T-helper 1 cell (primary cell): ENCODE data around the gene TLR9.

Source experiments
- DNase-seq, 5 donors: peaks; one replicate each; pipeline ENCODE4 v3.0.0-alpha.2; 2012 to 2020

The TLR9 gene

DNA sequence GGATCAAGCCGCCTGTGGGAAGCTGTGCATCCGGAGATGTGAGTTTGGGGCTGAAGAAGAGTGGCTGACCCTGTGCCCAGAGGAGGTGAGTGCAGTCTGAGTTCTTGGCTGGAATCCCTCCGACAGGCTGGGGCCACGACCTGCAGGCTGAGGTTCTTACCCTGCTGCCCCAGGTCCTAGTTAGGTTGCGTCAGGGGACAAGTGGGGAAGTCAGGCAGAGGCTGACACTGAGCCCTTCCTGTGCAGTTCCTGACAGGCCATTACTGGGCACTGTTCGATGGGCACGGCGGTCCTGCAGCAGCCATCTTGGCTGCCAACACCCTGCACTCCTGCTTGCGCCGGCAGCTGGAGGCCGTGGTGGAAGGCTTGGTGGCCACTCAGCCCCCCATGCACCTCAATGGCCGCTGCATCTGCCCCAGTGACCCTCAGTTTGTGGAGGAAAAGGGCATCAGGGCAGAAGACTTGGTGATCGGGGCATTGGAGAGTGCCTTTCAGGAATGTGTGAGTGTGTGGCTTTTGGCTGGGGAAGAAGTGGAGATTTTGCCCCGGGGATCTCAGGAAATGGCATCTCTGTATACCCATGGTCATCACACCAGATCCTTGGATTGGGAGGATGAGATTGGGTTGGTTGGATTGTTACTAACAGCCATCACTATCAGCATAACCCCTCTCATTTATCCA is 21.4 kb upstream of the TLR9 start:
- peak in 1 of 5 donors; percentile 50 for DNase-seq

DNA sequence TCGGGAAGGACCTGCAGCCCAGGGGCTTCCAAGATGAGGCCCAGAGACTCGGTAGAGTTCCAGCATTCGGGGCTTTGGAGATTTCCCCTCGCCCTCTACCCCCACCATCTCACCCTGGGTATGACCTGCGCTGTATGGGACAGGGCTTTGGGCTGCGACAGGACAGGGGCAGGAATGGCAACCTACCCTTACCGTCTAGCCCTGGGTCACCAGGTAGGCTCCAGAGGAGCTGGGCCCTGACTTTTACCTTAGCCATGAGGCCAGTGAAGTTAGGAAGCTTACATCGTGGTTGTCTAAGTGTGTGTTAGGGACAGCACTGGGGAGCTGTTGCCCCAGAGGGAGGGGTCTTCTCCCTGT is 20.8 kb upstream of the TLR9 start:
- no peak for DNase-seq

DNA sequence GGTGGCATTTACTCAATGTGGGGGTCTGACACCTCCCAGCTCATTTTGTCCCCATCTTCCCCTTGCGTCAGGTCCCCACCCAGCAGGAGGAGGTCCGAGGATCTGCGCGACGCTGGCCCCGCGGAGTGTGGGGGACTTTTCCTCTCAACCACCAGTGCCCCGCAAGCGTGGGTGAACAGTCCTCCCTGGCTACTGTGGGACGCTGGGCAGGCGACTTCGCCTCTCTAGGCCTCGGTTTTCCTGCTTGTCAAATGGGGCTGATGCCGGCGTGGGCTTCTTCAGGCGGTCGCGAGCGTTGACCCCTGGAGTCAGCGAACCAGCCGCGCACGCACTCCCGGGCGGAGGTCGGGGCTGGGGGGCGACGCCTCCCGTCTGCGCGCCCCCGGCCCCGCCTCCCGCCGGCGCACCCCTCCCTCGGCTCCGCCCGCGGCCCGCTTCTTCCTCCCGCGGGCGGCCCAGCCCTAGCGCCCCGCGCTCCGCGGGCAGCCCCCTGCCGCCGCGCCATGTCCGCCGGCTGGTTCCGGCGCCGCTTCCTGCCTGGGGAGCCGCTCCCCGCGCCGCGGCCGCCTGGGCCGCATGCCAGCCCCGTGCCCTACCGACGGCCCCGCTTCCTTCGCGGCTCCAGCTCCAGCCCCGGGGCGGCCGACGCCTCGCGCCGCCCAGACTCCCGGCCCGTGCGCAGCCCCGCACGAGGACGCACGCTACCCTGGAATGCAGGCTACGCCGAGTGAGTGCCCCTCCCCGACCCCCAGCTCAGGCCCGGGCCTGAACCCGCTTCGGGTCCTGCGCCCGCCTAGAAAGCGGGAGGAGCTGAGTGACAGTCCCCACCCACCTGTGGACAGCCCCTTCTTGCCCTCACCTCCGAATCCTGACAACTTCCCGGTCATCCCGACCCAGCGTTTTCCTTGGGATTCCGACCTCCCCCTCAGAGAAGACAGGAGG is 20.1 kb upstream of the TLR9 start, which contains the start of gene PPM1M:
PPM1M (plus strand) TSS at position 438 of the 942 bp plus-strand sequence; CDS start at position 504, 66 bp downstream.
- DNase-seq, result peak; percentile 52 to 79 (median 59)

DNA sequence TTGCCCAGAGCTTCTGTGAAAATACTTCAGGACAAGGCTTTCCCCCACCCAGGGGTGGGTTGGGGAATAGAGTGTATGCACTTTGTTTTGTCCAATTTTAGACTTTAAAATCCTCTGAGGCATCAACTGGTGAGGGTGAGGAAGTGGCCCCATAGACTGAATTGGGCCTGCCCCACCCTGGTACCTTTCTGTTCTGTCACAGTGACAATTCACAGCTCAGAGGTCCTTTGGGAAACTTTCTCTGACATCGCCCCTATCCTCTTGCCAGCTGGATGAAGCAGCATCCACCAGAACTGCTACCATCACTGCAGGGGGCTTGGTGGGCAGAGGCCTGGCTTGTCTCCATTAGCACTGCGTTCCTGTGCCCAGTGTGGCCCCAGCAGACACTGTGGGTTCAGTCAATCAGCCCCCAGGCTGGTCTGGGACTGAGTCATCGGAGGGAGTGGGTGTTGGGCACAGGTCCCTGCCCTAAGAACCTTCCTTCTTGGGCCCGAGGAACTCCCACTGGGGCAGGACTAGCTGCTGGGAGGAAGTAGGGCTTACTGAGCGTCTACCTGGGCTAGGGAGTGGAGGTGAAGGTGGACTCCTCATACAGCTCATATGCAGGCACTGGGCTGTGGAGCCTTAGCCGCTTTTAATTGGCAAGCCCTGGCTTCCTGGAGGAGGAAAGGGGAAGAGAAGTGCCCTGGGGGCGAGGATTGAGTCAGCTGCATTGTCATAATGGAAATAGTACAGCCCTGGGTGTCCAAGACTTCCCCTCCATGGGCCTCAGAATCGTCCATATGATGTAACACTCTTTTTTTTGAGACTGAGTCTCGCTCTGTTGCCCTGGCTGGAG is 18.6 kb upstream of the TLR9 start:
- peak in 1 of 5 donors; percentile 84 for DNase-seq

DNA sequence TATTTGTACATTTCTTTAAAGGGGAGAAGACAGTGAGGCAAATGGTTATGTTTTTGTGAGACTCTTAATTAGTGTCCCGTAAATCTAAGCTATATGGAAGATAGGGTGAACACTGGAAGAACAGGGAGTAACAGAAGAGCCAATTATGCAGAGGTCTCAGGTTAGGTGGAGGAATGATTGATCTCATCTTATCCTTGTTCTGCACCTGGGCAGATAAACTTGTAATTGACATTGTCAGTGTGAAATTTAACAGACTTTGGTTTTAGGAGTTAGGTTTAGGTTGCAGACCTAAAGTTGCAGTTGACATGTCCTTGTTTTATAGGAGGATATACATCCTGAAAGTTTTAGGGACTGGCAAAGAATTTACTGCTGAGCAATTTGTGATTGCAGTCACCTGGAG is 16.6 kb upstream of the TLR9 start:
- DNase-seq, result no peak

DNA sequence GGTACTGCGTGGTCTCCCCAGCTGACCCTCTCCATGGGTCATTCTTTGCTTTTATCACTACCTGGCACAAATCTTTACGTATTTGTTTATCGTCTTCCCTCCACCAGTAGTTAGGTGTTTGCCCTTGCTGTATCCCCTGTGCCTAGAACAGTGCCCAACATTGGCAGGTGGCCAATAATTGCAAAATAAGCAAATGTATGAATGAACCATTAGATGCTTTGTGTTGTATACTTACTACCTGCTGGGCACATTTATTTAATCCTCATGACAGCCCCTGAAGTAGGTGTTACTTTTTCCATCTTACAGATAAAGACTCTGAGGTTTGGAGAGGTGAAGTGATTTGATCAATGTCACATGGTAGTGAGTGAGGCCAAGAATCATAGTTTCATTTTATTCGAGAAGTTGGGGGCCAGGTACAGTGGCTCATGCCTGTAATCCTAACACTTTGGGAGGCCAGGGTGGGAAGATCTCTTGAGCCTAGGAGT is 15.5 kb upstream of the TLR9 start:
- DNase-seq, result no peak

DNA sequence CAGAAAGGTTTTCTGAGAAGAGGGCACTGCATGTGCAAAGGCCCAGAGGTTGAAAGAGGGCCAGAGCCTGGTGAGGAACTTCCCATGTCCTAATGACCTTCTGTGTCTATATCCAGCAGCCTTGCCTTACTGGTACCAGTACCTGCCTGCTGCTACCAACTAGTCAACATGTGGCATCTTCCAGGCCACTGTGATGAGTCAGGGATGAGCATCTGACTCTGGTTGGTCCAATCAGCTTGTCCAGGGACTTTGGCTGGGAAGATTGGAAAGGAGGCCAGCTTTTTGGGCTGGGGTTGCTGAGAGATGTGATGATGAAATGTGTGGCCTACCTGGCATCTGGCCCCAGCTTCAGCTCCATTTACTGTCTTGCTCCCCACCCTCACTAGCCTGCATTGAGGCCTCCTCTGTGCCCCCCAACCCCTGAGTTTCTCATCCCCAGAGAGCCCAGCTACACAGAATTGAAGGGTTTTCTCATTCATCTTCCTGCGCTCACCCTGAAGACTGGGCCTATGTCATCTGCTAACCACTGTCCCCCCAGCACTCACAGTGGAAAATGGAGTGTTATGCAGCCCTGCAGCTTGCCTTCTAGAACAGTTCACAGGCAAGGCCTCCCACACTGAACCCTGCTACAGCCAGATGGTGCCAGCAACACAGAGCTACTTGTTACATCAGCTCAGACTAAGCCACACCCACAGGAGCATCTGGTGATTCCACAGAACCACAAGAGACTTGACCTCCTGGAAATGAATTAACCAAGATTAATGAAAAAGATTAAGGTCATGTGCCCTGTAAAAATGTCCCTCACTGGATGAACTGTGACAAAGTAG is 14.8 kb upstream of the TLR9 start:
- DNase-seq, result peak in 3 of 5 donors; percentile 35 to 93 (median 39)

DNA sequence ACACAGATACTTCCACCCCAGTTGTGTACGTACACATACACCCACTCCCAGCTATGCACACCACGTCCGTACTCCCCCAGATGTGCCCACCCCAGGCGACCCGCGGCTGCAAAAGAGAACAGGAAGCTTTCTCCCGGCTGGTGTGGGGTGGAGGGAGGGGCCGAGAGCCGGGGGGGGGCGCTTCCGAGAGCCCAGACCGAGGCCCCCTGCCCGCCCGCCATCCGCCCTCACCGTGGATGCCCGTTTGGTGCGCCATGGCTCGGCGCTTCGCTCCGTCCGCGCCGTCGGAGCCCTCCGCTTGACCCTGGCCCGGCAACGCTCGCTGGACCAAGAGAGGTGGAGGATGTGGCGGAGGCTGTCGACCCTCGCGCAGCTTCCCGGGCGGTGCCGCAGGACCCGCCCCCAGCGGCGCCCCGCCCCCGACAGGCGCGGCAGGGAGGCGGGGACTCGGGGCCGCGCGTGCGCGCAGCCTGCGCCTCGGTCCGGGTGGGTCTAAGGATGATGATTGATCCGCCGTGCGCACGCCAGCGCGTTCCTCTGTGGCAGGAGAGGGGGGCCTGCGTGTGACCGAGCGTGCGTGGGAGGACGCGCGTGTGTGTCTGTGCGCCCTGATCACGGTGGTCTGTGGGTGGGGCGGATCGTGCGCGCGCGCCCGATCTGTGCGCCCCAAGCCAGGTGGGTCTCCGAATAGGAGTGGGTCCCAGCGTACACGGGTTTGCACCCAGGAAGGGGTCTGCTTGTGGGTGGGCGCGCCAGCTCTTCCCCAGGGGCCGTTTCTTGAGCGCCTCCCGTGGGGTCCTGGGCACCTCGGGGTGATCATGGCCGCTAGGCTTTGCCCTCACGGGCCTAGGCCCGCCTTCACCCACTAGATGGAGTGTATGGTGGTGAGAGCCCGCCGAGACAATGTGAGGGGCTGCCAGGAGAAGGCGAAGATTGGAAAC is 13.6 kb upstream of the TLR9 start, which contains the start of gene TWF2:
TWF2 (minus strand) TSS at position 398 of the 941 bp plus-strand sequence; CDS start at position 256, 142 bp downstream.
- DNase-seq, result peak; percentile 73 to 87 (median 77)

DNA sequence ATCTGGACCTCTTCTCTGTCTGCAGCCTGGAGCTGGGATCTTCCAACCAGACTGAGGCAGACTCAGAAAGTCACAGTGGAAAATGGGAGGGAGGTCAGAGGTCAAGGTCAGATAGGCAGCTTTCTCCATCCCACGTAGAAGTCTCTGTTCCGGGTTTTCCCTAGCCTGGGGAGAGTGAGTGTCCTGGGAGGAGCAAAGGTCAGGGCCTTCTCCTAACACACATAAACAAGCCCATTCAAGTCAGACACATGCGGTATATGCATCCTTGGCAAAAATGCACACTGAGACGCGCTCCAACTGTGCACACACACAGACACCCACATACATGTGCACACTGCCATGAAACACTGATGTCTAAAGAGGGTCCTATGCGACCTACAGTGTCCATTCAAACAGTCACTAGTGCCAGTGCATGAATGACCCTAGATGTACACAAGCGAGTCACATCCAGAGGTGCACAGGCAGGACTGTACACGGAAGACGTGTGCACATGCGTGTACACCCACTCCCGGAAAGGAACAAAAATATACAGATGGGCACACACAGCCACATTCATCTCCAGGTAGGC is 12.8 kb upstream of the TLR9 start:
- no peak for DNase-seq

DNA sequence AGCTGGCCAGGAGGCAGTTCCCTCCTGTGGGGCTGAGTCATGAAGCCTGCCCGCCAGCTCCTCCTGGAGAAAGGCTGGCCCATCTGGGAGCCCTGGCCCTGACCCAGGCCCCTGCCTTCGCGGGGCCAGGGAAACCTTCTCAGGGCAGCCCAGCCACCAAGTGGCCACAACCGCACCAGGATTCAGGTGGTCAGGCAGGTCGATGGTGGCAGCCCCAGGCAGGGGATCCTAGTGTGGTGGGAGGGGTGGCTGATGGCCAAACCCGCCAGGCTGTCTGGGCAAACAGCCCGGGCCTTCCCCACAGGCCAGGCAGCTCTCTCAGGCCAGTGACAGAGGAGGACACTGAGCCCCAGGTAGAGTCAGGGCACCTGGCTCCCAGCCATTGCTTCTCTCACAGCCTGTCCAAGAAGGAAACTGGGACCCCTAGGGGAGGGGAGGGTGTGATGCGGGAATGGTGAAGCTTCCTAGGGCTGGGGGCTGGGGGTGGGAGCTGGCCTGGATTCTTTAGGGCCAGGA is 12.3 kb upstream of the TLR9 start:
- DNase-seq, result no peak

DNA sequence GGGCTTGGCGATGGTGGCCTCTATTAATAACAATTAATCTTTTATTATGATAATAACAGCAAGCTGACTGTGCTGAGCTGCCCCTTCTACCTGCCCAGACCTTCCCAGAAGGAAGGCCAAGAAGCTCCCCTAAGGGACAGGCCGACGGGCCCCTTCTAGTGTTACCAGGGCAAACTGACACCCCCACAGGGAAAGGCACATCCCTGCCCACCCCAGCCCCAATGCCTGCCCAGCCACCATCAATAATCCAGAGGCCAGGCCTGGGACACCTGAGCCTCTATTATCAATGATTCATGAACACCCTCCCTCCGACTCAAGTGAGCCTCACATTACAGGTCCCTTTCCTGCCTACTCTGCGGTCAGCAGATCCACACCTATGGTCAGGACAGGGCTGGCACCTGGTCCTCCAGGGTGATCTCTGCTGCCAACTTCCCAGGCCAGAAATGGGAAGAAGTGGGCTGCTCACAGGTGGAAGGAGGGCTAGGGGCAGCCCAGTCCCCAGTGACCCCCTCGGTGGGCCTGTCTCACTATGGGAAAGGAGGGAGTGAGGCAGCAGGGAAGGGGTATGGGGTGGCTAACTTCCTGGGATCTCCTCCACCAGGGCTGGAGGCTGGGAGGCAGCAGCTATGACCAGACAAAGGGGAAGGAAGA is 11.7 kb upstream of the TLR9 start:
- no peak for DNase-seq

DNA sequence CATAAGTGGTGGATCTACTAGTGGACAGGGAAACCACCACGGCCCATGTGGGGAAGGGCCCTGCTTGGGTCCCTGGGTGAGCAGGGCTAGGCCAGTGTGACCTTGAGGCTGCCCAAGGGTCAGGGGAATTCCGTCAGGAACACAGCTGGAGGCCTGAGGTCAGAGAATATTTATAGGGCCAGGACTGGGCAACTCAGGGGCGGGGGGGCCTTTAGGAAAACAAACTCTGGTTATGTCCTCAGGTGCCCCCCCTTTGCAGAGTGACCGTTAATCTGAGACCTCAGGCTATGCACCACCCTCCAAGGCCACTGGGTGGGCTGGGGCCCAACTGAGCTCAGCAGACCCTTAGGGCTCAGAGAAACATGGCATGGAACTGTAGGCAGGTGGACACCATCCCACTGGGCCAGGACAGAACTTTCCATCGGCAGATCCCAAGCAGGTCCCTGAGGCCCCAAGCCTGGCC is 11.0 kb upstream of the TLR9 start:
- DNase-seq, result no peak

DNA sequence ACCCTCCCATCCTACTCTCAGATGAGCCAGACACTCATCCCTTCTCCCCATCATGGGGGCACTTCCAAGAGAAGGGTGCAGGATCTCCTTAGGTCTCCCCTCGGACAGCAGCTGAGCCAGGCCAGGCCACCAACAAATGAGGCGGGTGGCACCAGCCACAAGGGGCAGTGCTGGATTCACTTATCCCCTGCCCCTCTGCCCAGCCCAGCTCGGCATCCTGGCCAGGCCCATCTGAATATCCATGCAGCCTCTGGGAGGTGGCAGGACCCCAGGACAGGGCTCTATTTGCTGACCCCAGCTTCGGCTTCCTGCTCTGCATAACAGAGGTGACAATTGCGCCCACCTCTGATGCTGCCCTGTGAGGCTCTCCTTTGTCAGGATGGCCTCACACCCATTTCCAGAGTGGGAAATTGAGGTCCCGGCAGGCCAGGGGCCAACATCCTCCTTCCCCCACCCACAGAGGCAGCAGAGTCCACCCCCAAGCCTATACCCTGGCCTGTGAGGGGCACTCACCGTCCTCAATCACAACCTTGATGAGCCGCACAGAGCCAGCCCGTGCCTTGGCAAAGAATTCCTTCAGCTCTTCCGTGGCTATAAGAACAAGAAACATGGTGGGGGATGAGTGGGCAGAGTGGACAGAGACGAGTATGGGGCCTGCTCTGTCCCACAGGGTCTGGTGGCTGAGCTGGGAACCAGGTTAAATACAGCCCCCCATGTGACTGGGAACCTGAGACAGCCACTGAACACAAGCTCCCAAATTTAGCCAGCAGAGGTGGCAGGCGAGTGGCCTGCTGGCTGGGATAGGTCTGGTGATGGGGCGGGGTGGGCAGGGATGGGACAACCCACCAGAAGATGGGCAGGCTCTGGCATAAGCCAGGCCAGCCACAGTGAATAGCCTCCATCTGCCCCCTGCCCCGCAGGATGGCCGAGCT is 9.3 kb upstream of the TLR9 start:
- no peak for DNase-seq

DNA sequence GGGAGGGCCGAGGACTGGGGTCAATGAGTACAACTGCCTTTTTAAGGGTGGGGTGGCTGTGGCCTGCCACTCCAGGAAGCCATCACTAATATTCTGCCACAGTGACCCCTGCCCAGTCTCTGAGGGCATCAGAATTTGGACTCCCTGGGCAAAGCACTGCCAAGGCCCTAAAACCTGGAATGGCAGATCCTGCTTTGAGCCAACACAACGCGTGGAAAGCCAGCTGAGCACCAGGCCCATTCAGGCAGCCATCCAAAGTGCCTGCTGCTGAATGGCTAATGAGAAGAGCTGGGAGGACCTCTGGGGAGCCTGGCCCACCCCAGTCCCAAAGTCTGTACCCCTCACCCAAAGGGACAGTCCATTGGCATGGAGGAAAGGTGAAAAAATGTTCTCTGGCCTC is 8.5 kb upstream of the TLR9 start:
- DNase-seq, result no peak

DNA sequence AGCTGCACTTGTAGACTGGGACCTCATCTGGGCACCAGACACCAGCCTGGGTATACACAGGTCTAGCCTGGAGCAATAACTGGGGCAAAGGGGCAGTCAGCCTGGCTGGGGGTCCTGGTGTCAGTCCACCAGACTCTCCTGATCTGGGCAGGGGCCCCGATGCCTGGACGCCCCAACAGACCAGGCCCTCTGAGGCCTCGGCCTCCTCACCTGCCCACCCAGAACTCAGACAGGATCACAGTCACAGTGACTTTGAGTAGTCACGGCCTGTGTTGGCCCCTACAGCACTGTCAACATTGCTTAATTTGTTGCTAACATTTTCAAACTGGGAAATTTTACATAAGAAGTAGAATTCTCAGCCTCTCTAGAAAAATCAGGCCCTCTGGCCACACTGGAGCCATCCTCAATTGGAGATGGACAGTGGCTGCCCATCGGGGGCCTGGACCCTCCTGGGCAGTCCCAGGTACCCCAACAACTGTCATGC is 7.7 kb upstream of the TLR9 start:
- DNase-seq, result no peak

DNA sequence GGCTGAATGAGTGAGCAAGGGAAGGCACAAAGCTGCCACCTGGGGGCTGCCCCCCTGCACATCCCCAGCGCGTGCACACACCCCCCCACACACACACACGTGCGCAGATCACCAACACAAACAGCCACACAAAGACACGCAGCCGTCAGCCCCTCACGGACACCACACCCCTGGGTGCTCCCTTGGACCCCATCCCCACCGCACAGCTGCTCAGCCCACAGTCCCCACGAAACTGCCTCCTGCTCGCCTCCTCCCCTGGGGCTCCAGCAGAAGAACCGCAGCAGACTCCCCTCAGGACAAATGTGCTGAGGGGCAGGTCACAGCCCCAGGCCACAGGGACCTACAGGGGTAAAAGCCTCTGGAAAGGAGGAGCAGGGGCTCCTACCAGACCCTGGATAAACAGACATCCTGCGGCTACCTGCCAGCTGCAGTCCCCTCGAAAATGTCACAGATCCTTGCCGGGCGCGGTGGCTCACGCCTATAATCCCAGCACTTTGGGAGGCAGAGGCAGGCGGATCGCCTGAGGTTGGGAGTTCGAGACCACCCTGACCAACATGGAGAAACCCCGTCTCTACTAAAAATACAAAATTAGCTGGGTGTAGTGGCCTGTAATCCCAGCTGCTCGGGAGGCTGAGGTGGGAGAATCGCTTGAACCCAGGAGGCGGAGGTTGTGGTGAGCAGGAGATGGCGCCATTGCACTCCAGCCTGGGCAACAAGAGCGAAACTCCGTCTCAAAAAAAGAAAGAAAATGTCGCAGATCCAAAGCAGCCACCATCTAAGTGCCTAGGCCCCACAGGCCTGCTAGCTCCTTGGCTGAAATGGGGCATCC is 7.0 kb upstream of the TLR9 start:
- no peak for DNase-seq
